ENCODE data around the gene POLR3C.

GRCh38 chr1:145846201-145846612, 22.2 kb downstream of the POLR3C start:
- TF ChIP-seq CTCF (IDR thresholded peaks at IDR 0.05; ENCODE audit: borderline replicate concordance, extremely low read depth, low read length, poor library complexity, severe bottlenecking) (peak; percentile 83), EZH2 (IDR thresholded peaks at IDR 0.05; ENCODE audit: borderline replicate concordance, low read depth, low read length, severe bottlenecking) (no peak)

Measured in DND-41 (cell line).